Spleen (tissue), 7 donors: ENCODE measurements around the gene RASEF.

ENCODE experiments used
- POLR2A ChIP-seq, 3 donors: fragments of 450-650 bp; IDR thresholded peaks; one replicate each; pipeline ENCODE4 v1.5.1; 2017; ENCODE audit warnings: antibody characterized with exemption in 3 of 3, mild to moderate bottlenecking in 1 of 3
- POLR2AphosphoS5 ChIP-seq, 3 donors: sonication (generic); formaldehyde crosslinking; IDR thresholded peaks; one replicate each; pipeline ENCODE4 v1.5.1; 2017; ENCODE audit warnings: antibody characterized with exemption in 3 of 3
- TF ChIP-seq, protein P1 (sequence below), 11 experiments: fragments of 200-600 bp in 7 of 11; fragments of 450-650 bp in 4 of 11; sonication (generic) in 4 of 11; IDR thresholded peaks in 8 of 11; conservative IDR thresholded peaks in 3 of 11; 1 replicate in 7 of 11; 2 replicates in 4 of 11; pipeline versions ENCODE4 v1.4.0 to v1.8.0; 2016 to 2021; ENCODE audit warnings: antibody characterized with exemption in 11 of 11, inconsistent platforms in 4 of 11, mild to moderate bottlenecking in 1 of 11
- donor health status: DM: no; HTN: no; CAD: no; lungs with moderate emphysema.
- donor health status: DM: no; HTN: no; CAD: no.
- donor health status: DM: no; HTN: no; CAD: no.

DNA sequence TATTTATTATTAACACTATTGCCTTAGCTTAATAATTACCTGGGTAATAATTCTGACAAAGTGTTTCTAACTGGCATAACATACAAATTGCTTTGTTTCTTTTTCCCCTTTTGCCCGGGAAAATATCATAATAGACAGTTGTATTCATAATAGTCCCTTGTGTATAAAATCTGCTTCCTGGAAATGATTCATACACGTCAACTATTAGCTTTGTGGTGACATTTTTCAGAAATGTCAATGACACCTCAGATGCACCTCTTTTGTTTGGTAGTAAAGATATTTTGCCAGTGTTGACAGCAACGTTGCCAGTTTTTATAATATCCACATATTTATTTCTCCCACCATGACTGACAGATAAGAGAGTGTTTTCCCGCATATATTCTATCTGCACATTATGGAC lies 73.0 kb downstream of the RASEF start:
- TF ChIP-seq, protein P1, sequence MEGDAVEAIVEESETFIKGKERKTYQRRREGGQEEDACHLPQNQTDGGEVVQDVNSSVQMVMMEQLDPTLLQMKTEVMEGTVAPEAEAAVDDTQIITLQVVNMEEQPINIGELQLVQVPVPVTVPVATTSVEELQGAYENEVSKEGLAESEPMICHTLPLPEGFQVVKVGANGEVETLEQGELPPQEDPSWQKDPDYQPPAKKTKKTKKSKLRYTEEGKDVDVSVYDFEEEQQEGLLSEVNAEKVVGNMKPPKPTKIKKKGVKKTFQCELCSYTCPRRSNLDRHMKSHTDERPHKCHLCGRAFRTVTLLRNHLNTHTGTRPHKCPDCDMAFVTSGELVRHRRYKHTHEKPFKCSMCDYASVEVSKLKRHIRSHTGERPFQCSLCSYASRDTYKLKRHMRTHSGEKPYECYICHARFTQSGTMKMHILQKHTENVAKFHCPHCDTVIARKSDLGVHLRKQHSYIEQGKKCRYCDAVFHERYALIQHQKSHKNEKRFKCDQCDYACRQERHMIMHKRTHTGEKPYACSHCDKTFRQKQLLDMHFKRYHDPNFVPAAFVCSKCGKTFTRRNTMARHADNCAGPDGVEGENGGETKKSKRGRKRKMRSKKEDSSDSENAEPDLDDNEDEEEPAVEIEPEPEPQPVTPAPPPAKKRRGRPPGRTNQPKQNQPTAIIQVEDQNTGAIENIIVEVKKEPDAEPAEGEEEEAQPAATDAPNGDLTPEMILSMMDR (IDR thresholded peaks at IDR 0.05 in 8 of 11, conservative IDR thresholded peaks at IDR 0.05 in 3 of 11), result no peak
- TF ChIP-seq POLR2A (IDR thresholded peaks at IDR 0.05) (no peak), POLR2AphosphoS5 (IDR thresholded peaks at IDR 0.05) (no peak)
